ENCODE results near the gene LGALS1.

Gene LGALS1

DNA sequence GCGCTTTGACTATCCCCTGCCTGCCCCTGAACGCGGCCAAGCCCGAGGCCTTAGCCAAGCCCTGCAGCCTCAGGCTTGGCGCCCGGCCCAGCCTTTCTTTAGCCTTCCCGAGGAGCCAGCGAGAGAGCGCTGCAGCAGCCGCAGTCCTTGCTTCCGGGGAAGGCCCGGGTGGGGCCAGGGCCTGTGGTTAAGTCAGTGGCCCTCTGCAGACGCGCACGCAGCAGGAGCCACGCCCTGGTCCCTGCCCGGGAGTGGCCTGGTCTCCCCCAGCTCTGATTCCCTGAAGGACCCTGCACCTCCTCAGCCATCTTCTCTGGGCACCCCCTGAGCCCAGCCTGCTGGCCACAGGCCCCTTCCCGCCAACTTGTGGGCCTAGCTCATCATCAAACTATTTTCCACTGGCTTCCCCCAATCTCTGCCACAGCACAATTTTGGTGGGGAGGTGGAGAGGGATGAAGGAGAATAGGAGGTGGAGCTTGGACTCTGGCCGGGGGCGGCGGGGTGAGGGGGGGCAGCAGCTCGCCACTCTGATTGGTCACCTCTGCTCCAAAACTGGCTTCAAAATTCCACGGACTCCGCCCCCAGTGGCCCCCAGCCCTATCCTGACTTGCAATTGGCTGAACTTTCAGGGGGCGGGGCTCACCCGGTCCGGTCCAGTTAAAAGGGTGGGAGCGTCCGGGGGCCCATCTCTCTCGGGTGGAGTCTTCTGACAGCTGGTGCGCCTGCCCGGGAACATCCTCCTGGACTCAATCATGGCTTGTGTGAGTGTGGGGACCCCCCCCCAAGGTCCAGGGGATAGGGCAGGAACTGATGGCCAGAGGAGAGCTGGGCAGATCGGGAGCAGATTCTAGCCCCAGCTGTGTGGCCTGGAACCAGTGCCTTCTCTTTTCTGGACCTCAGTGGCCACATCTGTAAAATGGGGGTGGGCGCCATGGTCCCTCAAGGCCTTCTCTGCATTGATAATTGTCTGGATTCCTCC is at the start of gene LGALS1:
TSS of gene LGALS1 (plus strand) at position 686 of the 979 bp plus-strand sequence. CDS start at position 753, 67 bp downstream.
- peak; percentile 80 for FAIRE-seq

- no peak for FAIRE-seq
Observed at GRCh38 chr22:37625737-37626136, 49.7 kb upstream of the LGALS1 start.

- no peak for FAIRE-seq
Observed at GRCh38 chr22:37626144-37626543, 49.3 kb upstream of the LGALS1 start.

GRCh38 chr22:37626556-37627075 is 48.8 kb upstream of the LGALS1 start:
- FAIRE-seq, result no peak

DNA sequence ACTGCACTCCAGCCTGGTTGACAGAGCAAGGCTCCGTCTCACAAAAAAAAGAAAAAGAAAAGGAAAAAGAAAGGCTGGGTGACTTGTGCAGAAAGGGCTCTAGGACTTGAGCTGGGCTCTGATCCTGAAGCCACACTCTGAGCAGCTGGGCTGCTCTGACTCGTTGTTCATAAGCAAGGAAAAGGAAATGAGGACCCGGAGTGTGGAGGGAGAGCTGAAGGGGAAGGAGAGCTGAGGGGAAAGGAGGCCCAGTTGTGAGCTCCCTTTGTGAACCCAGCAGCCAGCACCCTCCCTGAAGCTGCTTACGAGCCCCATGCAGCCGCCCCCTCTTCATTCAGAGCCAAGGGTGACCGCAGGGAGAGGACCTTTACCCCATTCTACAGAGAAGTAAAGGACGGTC is 48.3 kb upstream of the LGALS1 start:
- FAIRE-seq, result no peak

DNA sequence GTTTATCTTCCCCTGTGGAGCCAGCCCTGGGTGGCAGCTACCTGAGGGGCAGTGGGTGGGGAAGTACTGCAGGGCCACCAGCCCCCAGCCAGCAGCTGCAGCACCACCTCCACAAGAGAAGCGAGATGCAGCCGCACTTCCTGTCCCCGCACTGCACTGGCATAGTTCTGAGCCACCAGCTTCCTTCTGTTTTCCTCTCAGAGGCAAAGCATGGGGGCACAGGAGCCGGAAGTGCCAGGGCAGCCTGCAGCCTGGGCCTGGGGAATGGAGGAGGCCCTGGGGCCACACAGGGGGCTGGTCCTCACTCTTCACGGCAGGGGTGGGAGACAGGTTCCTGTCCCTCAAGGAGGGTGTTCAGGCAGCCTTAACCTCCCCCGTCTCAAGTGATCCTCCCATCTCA is 47.9 kb upstream of the LGALS1 start:
- no peak for FAIRE-seq

DNA sequence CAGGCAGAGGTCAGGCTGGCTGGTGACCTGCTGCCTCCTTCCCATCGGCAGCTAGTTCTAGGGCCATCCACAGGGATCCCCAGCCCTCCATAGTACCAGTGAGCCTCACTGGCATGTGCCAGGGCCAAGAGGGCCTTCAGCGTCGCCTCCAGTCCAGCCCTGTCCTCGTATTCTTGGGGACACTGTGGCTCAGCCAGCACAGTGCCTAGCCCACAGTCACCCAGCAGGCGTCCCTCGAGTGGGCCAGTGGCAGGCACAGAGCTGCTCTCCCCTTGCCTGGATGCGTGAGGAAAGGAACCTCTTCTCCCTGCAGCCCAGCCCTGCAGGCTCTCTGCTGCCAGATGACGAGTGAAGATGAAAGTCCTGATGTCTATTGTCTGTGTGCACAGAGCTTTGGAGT is 46.6 kb upstream of the LGALS1 start:
- FAIRE-seq, result no peak

DNA sequence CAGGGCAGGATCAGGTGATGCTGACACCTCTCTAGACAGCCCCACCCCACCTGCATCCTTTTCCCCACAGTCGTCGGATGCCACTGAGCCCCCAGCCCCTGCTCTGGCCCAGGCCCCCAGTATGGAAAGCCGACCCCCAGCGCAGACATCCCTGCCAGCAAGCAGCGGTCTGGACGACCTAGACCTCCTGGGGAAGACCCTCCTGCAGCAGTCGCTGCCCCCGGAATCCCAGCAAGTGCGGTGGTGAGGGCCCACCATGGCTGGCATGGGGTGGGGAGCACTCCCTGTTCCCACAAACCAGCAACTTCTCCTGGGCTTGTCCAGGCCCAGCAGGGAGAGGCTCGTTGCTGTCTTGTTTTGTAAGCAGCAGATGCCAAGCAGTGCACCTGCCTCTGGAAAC is 45.5 kb upstream of the LGALS1 start:
- FAIRE-seq, result no peak

- FAIRE-seq, result no peak
Observed at GRCh38 chr22:37630839-37631435, 44.5 kb upstream of the LGALS1 start.

GRCh38 chr22:37631448-37632173 is 43.8 kb upstream of the LGALS1 start:
- no peak for FAIRE-seq

DNA sequence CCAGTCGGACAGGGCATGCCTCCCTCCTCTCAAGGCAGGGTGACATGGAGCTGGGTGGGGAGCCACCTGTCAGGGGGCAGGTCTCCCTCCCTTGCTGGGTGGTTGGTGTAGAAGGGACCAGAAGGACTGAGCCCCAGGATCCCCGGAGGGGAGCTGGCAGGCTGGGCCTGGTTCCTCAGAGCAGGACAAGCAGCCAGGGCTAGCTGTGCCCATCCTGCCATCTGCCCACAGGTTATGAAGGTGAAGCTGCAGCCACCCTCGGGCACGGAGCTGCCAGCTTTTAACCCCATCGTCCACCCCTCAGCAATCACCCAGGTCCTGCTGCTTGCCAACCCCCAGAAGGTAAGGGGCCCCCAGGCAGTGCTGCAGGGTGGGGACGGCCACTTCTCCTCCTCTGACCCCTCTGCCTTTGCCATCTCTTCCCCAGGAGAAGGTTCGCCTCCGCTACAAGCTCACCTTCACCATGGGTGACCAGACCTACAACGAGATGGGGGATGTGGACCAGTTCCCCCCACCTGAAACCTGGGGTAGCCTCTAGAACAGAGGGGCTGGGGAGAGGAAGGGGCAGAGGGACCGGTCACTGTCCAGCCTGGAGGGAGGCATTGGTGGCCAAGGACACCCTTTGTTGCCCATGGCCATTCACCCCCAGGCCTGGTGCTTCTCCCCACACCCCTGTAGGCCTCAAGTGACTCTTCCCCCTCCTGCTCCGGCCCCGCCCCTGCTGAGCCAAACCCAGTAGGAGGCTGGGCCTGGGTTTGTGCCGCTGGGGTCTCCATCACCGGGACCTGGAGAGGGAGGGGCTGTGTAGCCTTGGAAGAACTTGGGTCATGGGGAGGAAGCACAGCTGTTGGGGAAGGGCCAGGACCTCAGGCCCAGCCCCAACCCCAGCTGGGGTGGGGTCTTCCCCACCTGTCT is 43.0 kb upstream of the LGALS1 start:
- FAIRE-seq, result no peak

DNA sequence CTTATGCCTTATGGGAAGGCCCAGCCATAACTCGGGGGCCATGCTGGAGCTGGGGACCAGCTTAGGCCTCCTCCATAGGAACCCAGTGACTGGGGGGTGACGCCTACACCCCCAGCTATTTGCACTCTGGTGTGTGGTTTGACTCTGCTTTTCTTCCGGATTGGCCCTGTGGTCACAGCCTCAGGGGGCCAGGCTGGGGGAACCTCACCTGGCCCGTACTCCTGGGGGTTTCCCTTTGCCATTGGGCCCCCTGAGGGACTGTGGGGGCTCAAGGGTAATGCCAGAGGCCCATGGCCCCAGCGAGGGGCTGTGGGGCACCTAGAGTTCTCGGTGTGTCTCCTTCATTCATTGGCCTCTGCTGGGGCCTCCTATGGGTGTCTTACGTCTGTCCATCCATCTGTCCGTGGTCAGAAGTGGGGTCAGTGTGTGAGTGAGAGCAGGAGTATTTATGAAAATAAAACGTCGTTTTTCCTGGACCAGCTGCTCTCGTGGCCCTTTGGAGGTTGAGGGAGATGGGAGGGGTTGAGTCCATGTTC is 42.3 kb upstream of the LGALS1 start:
- FAIRE-seq, result no peak

- FAIRE-seq, result peak; percentile 99
Observed at GRCh38 chr22:37633625-37634416, 41.6 kb upstream of the LGALS1 start.

- no peak for FAIRE-seq
Observed at GRCh38 chr22:37634417-37634924, 41.0 kb upstream of the LGALS1 start.

GRCh38 chr22:37635157-37635556 is 40.3 kb upstream of the LGALS1 start:
- no peak for FAIRE-seq

DNA sequence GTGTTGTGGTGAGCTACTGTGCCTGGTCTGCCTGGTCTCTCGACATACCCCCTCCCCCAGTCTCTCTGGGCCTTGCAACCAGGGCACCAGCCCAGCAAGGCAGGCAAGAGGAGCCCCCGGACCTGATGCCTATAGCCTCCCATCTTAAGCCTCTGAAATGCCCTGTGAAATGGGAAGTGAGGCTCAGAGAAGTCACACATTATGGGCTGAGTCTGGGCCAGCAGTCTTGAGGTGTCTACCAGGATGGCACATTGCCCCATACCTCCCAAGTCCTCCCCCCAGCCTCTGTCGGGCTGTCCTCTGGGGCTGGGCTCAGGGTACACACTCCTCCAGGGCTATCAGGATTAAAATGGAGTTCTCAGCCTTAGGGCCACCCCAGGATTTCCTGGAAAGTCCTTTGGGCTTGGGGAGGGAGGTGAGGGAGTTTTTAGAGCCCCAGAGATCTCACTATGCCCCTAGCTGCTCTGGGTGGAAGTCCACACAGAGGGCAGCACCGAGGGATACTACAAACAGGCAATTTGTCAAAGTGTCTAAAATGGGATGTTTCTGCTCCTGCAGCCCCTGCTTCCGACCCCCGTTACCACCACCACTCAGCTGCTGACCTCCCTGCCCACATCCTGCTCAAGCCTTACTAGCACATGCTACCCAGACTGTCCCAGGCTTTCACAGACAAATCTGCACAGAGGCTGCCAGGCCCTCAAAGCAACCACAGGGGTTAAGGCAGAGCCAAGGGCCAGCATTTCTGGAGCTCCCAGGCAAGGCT is 39.1 kb upstream of the LGALS1 start:
- FAIRE-seq, result no peak

DNA sequence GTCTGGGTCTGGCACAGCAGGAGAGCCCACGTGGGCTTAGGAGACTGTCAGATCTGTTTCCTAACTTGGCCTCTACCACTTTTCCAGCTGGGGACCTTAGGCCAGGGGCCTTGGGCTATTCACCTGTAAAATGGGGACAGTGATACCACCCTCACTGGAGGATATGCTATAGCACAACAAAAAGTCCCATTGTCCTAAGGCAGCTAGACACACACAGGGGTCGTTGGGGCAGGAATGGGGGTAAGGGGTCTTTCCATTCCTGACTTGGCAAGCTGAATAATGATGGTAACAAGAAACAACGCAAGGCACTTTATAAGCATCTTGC is 38.5 kb upstream of the LGALS1 start:
- no peak for FAIRE-seq

DNA sequence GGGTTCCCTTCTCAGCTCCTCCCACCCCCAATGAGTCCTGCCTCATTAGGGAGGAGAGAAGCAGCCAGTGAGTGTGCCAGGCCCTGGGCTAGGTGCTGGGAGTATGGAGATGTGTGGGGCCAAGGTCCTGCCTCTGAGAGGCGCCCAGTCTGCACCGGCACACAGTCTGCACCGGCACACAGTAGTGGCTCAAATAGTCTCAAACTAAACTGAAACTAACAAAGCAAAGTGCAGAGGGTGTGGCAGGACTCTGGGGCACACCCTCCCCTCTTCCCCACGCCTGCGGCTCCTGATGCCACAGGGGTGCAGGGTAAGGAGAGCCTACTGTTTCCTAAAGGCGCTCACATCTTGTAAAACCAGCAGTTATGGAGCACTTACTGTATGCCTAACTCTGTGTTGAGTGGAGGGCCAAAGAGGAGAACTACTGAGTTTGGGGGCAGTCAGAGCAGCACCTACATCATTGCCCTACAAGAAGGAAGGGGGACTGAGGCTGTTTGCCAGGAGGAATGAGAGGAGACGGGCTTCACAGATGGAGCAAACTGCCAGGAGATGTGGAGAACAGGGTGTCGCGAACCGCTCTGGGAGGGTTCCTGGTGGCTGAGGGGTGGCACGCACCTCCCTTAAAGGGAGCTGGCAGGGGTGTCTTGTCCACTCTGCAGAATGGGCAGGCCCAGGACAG is 36.9 kb upstream of the LGALS1 start:
- FAIRE-seq, result no peak

DNA sequence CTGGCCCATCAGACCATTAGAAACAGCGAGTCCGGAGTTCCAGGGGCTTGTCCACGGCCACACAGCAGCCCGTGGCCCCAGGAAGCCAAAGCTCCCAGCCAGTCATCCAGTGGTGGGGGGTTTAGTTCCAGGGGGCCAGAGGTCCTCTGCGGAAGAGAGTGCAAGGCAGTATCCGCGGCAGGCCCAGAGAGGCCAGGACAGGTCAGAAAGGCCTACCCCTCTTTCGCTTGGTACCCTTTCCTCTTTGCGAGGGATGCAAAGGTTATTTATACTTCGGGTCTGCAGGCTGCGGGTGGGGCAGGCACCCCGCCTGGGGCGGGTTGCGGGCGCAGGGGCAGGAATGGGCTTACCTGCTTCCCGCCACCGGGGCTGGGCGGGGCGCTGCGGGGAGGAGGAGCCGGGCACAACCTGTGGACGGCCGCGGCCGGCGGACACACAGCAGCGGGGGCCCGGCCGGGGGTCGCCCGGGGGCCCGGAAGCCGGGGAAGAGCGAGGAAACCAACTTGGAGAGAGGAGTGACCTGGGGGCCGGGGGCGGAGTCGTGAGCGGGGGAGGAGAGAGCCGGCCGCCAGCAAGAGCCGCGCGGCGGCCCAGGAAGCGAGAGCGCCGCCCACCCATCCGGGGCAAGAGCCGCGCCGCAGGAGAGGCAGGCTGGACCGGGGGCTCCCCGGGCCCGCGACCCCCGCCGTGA is 36.2 kb upstream of the LGALS1 start, which contains the start of gene SH3BP1:
TSS of gene SH3BP1 (plus strand) at position 600 of the 691 bp plus-strand sequence. CDS start 119 bp downstream, outside the sequence.
- FAIRE-seq, result no peak
